ENCODE measurements around the gene LMBR1.
"Not testable (repeated sequence)": the region's sequence is repeated elsewhere in the genome, so short reads cannot be mapped to it uniquely, and the experiment has no call there.

LMBR1 gene

GRCh38 chr7:156811706-156812105 lies 81.3 kb downstream of the LMBR1 start:
- Histone ChIP-seq H3K4me3 (ENCODE audit: low read depth in 1 of 2, low read length in 1 of 2) (no peak overlapping the region), H3K4me1 (ENCODE audit: control insufficient read depth in 1 of 2, insufficient read depth in 1 of 2, low read depth in 1 of 2, low read length in 1 of 2) (no peaks in the 10 kb centered on the region), H3K9me3 (no peaks in the 10 kb centered on the region), H3K36me3 (peaks cover 11% of the 10 kb centered on the region), H3K27ac (no peak overlapping the region), H3K27me3 (no peaks in the 10 kb centered on the region)
- no peak for TF ChIP-seq CTCF (IDR thresholded peaks at IDR 0.05)

- H3K36me3 ChIP-seq; H3K27me3 ChIP-seq; H3K4me1 ChIP-seq (ENCODE audit: control insufficient read depth in 1 of 2, insufficient read depth in 1 of 2, low read depth in 1 of 2, low read length in 1 of 2); H3K4me3 ChIP-seq (ENCODE audit: low read depth in 1 of 2, low read length in 1 of 2); H3K27ac ChIP-seq; H3K9me3 ChIP-seq: not testable (repeated sequence)
Measured at GRCh38 chr7:156803656-156804055, 89.3 kb downstream of the LMBR1 start.

- Histone ChIP-seq H3K9me3 (no peaks in the 10 kb centered on the region), H3K36me3 (peaks cover 10% of the 10 kb centered on the region), H3K4me1 (ENCODE audit: control insufficient read depth in 1 of 2, insufficient read depth in 1 of 2, low read depth in 1 of 2, low read length in 1 of 2) (no peaks in the 10 kb centered on the region), H3K4me3 (ENCODE audit: low read depth in 1 of 2, low read length in 1 of 2) (no peak overlapping the region), H3K27me3 (no peaks in the 10 kb centered on the region), H3K27ac (no peak overlapping the region)
- TF ChIP-seq CTCF (IDR thresholded peaks at IDR 0.05), result no peak
Measured at GRCh38 chr7:156802214-156802613, 90.8 kb downstream of the LMBR1 start.

- no peak for TF ChIP-seq CTCF (IDR thresholded peaks at IDR 0.05)
- Histone ChIP-seq H3K4me3 (ENCODE audit: low read depth in 1 of 2, low read length in 1 of 2) (no peak overlapping the region), H3K27me3 (no peaks in the 10 kb centered on the region), H3K4me1 (ENCODE audit: control insufficient read depth in 1 of 2, insufficient read depth in 1 of 2, low read depth in 1 of 2, low read length in 1 of 2) (no peaks in the 10 kb centered on the region), H3K36me3 (peaks cover 25% of the 10 kb centered on the region), H3K27ac (no peak overlapping the region), H3K9me3 (no peaks in the 10 kb centered on the region)
Measured at GRCh38 chr7:156795415-156795814, 97.6 kb downstream of the LMBR1 start.

- no peak overlapping the region for H3K4me3 ChIP-seq (ENCODE audit: low read depth in 1 of 2, low read length in 1 of 2)
- no peaks in the 10 kb centered on the region for H3K27me3 ChIP-seq
- H3K9me3 ChIP-seq, result no peaks in the 10 kb centered on the region
- H3K27ac ChIP-seq, result no peak overlapping the region
- TF ChIP-seq CTCF (IDR thresholded peaks at IDR 0.05), result no peak
- no peaks in the 10 kb centered on the region for H3K4me1 ChIP-seq (ENCODE audit: control insufficient read depth in 1 of 2, insufficient read depth in 1 of 2, low read depth in 1 of 2, low read length in 1 of 2)
- peaks cover 25% of the 10 kb centered on the region for H3K36me3 ChIP-seq
Measured at GRCh38 chr7:156793334-156793733, 99.6 kb downstream of the LMBR1 start.

- no peaks in the 10 kb centered on the region for H3K4me1 ChIP-seq (ENCODE audit: control insufficient read depth in 1 of 2, insufficient read depth in 1 of 2, low read depth in 1 of 2, low read length in 1 of 2)
- H3K27me3 ChIP-seq, result no peaks in the 10 kb centered on the region
- no peak overlapping the region for H3K4me3 ChIP-seq (ENCODE audit: low read depth in 1 of 2, low read length in 1 of 2)
- no peak overlapping the region for H3K27ac ChIP-seq
- no peaks in the 10 kb centered on the region for H3K9me3 ChIP-seq
- H3K36me3 ChIP-seq, result peaks cover 25% of the 10 kb centered on the region
- no peak for TF ChIP-seq CTCF (IDR thresholded peaks at IDR 0.05)
Measured at GRCh38 chr7:156792611-156793010, 100.4 kb downstream of the LMBR1 start.
